ENCODE data around the gene RAI1.
A peak's percentile ranks its signal among the peaks of the same experiment; 100 is the strongest.
"Not testable (repeated sequence)": the region's sequence is repeated elsewhere in the genome, so short reads cannot be mapped to it uniquely, and the experiment has no call there.

The RAI1 gene

GRCh38 chr17:17672453-17673368 is 8.5 kb upstream of the RAI1 start:
- no peak for DNase-seq (ENCODE audit: low spot score)

GRCh38 chr17:17675416-17675815 is 5.8 kb upstream of the RAI1 start:
- no peak for DNase-seq (ENCODE audit: low spot score)
- TF ChIP-seq CTCF (IDR thresholded peaks at IDR 0.05; ENCODE audit: extremely low read depth, missing control alignments) = no peak

More at GRCh38 chr17:17672453-17673368, 8.5 kb upstream of the RAI1 start:
- TF ChIP-seq CTCF (IDR thresholded peaks at IDR 0.05; ENCODE audit: extremely low read depth, missing control alignments) = no peak

GRCh38 chr17:17675925-17676534 is 5.2 kb upstream of the RAI1 start:
- TF ChIP-seq CTCF (IDR thresholded peaks at IDR 0.05; ENCODE audit: extremely low read depth, missing control alignments) = no peak
- peak; percentile 68 for DNase-seq (ENCODE audit: low spot score)

- no peak for TF ChIP-seq CTCF (IDR thresholded peaks at IDR 0.05; ENCODE audit: extremely low read depth, missing control alignments)
- no peak for DNase-seq (ENCODE audit: low spot score)
Measured at GRCh38 chr17:17676752-17677151, 4.5 kb upstream of the RAI1 start.

- DNase-seq (ENCODE audit: low spot score) = no peak
- no peak for TF ChIP-seq CTCF (IDR thresholded peaks at IDR 0.05; ENCODE audit: extremely low read depth, missing control alignments)
Measured at GRCh38 chr17:17677299-17678040, 3.8 kb upstream of the RAI1 start.

- DNase-seq (ENCODE audit: low spot score) = not testable (repeated sequence)
Measured at GRCh38 chr17:17678063-17678699, 3.1 kb upstream of the RAI1 start.

- no peak for DNase-seq (ENCODE audit: low spot score)
- TF ChIP-seq CTCF (IDR thresholded peaks at IDR 0.05; ENCODE audit: extremely low read depth, missing control alignments) = no peak
Measured at GRCh38 chr17:17679243-17679642, 2.0 kb upstream of the RAI1 start.

Data from GM20000 (cell line).